ENCODE results near the gene PHLDB2.

GRCh38 chr3:111936967-111937366, 77.9 kb downstream of the PHLDB2 start:
- TF ChIP-seq, protein P1, sequence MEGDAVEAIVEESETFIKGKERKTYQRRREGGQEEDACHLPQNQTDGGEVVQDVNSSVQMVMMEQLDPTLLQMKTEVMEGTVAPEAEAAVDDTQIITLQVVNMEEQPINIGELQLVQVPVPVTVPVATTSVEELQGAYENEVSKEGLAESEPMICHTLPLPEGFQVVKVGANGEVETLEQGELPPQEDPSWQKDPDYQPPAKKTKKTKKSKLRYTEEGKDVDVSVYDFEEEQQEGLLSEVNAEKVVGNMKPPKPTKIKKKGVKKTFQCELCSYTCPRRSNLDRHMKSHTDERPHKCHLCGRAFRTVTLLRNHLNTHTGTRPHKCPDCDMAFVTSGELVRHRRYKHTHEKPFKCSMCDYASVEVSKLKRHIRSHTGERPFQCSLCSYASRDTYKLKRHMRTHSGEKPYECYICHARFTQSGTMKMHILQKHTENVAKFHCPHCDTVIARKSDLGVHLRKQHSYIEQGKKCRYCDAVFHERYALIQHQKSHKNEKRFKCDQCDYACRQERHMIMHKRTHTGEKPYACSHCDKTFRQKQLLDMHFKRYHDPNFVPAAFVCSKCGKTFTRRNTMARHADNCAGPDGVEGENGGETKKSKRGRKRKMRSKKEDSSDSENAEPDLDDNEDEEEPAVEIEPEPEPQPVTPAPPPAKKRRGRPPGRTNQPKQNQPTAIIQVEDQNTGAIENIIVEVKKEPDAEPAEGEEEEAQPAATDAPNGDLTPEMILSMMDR (IDR thresholded peaks at IDR 0.05) = no peak
- no peak for TF ChIP-seq POLR2A (IDR thresholded peaks at IDR 0.05)

All from lower leg skin (tissue), 3 donors.